ENCODE measurements around the gene SLC27A3. TPM values are rescaled to one million over a fixed set of nuclear protein-coding genes. Genes with fewer than 3 reads are reported as not detected.
A peak's percentile ranks its signal among the peaks of the same experiment; 100 is the strongest.

The SLC27A3 gene
- total and polyA plus RNA-seq, 10 of the 15 experiments (the other 5 are each of a cell fraction or from before 2014, with no cell fraction given) = 2.6 to 18.1 (median 8.3) TPM

- TF ChIP-seq PML (IDR thresholded peaks at IDR 0.05; ENCODE audit: low read length) (peak; percentile 53; the same call in 1 of the 2 replicates), YBX1 (IDR thresholded peaks at IDR 0.05) (no peak), MXI1 (IDR thresholded peaks at IDR 0.05; ENCODE audit: low read depth, low read length) (no peak), NFIC (IDR thresholded peaks at IDR 0.05; ENCODE audit: low read depth, low read length) (peak; percentile 93), MEF2B (IDR thresholded peaks at IDR 0.05; ENCODE audit: partially characterized antibody, poor library complexity, severe bottlenecking) (peak; percentile 57), HCFC1 (IDR thresholded peaks at IDR 0.05; ENCODE audit: low read length) (no peak), SMARCA5 (IDR thresholded peaks at IDR 0.05) (no peak), EGR1 (IDR thresholded peaks at IDR 0.05; ENCODE audit: borderline replicate concordance in 1 of 2, low read depth in 2 of 2, low read length in 2 of 2) (no peak), CBFB (IDR thresholded peaks at IDR 0.05; ENCODE audit: low read depth) (peak; percentile 95), RCOR1 (conservative IDR thresholded peaks at IDR 0.05; ENCODE audit: low read depth, low read length) (no peak; the same call in 1 of the 2 replicates), HDAC2 (IDR thresholded peaks at IDR 0.05) (no peak), FOXK2 (IDR thresholded peaks at IDR 0.05) (no peak), ZNF274 (IDR thresholded peaks at IDR 0.05; ENCODE audit: insufficient read depth, insufficient read length) (no peak), NR2F1 (conservative IDR thresholded peaks at IDR 0.05) (peak; percentile 67), NBN (IDR thresholded peaks at IDR 0.05) (peak; percentile 96), SRF (IDR thresholded peaks at IDR 0.05; ENCODE audit: low read depth in 2 of 2, low read length in 2 of 2) (no peak), NRF1 (conservative IDR thresholded peaks at IDR 0.05; ENCODE audit: low read depth, low read length) (no peak), JUNB (IDR thresholded peaks at IDR 0.05) (peak; percentile 78), BMI1 (IDR thresholded peaks at IDR 0.05; ENCODE audit: borderline replicate concordance) (peak; percentile 50; the same call in 1 of the 2 replicates), WRNIP1 (IDR thresholded peaks at IDR 0.05; ENCODE audit: borderline replicate concordance, low read depth, low read length) (no peak)
- TF ChIP-seq, protein P1, sequence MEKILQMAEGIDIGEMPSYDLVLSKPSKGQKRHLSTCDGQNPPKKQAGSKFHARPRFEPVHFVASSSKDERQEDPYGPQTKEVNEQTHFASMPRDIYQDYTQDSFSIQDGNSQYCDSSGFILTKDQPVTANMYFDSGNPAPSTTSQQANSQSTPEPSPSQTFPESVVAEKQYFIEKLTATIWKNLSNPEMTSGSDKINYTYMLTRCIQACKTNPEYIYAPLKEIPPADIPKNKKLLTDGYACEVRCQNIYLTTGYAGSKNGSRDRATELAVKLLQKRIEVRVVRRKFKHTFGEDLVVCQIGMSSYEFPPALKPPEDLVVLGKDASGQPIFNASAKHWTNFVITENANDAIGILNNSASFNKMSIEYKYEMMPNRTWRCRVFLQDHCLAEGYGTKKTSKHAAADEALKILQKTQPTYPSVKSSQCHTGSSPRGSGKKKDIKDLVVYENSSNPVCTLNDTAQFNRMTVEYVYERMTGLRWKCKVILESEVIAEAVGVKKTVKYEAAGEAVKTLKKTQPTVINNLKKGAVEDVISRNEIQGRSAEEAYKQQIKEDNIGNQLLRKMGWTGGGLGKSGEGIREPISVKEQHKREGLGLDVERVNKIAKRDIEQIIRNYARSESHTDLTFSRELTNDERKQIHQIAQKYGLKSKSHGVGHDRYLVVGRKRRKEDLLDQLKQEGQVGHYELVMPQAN (conservative IDR thresholded peaks at IDR 0.05) = no peak
- TF ChIP-seq, protein P2, sequence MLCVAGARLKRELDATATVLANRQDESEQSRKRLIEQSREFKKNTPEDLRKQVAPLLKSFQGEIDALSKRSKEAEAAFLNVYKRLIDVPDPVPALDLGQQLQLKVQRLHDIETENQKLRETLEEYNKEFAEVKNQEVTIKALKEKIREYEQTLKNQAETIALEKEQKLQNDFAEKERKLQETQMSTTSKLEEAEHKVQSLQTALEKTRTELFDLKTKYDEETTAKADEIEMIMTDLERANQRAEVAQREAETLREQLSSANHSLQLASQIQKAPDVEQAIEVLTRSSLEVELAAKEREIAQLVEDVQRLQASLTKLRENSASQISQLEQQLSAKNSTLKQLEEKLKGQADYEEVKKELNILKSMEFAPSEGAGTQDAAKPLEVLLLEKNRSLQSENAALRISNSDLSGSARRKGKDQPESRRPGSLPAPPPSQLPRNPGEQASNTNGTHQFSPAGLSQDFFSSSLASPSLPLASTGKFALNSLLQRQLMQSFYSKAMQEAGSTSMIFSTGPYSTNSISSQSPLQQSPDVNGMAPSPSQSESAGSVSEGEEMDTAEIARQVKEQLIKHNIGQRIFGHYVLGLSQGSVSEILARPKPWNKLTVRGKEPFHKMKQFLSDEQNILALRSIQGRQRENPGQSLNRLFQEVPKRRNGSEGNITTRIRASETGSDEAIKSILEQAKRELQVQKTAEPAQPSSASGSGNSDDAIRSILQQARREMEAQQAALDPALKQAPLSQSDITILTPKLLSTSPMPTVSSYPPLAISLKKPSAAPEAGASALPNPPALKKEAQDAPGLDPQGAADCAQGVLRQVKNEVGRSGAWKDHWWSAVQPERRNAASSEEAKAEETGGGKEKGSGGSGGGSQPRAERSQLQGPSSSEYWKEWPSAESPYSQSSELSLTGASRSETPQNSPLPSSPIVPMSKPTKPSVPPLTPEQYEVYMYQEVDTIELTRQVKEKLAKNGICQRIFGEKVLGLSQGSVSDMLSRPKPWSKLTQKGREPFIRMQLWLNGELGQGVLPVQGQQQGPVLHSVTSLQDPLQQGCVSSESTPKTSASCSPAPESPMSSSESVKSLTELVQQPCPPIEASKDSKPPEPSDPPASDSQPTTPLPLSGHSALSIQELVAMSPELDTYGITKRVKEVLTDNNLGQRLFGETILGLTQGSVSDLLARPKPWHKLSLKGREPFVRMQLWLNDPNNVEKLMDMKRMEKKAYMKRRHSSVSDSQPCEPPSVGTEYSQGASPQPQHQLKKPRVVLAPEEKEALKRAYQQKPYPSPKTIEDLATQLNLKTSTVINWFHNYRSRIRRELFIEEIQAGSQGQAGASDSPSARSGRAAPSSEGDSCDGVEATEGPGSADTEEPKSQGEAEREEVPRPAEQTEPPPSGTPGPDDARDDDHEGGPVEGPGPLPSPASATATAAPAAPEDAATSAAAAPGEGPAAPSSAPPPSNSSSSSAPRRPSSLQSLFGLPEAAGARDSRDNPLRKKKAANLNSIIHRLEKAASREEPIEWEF (IDR thresholded peaks at IDR 0.05; ENCODE audit: insufficient replicate concordance, low read depth, low read length) = no peak
- TF ChIP-seq, protein P3, sequence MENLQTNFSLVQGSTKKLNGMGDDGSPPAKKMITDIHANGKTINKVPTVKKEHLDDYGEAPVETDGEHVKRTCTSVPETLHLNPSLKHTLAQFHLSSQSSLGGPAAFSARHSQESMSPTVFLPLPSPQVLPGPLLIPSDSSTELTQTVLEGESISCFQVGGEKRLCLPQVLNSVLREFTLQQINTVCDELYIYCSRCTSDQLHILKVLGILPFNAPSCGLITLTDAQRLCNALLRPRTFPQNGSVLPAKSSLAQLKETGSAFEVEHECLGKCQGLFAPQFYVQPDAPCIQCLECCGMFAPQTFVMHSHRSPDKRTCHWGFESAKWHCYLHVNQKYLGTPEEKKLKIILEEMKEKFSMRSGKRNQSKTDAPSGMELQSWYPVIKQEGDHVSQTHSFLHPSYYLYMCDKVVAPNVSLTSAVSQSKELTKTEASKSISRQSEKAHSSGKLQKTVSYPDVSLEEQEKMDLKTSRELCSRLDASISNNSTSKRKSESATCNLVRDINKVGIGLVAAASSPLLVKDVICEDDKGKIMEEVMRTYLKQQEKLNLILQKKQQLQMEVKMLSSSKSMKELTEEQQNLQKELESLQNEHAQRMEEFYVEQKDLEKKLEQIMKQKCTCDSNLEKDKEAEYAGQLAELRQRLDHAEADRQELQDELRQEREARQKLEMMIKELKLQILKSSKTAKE (IDR thresholded peaks at IDR 0.05; ENCODE audit: low read depth, poor library complexity, severe bottlenecking) = peak; percentile 98
These were observed 30.0 kb downstream of the SLC27A3 start (continued) for GRCh38 chr1:153805042-153805745.

Data from GM12878 (cell line).